ENCODE data around the gene OR9Q1. TPM values are rescaled to one million over a fixed set of nuclear protein-coding genes. Genes with fewer than 3 reads are reported as not detected.
"Not testable (repeated sequence)": the region's sequence is repeated elsewhere in the genome, so short reads cannot be mapped to it uniquely, and the experiment has no call there.

Gene OR9Q1
- total RNA-seq, 1 donor, result under 0.01 TPM

DNA sequence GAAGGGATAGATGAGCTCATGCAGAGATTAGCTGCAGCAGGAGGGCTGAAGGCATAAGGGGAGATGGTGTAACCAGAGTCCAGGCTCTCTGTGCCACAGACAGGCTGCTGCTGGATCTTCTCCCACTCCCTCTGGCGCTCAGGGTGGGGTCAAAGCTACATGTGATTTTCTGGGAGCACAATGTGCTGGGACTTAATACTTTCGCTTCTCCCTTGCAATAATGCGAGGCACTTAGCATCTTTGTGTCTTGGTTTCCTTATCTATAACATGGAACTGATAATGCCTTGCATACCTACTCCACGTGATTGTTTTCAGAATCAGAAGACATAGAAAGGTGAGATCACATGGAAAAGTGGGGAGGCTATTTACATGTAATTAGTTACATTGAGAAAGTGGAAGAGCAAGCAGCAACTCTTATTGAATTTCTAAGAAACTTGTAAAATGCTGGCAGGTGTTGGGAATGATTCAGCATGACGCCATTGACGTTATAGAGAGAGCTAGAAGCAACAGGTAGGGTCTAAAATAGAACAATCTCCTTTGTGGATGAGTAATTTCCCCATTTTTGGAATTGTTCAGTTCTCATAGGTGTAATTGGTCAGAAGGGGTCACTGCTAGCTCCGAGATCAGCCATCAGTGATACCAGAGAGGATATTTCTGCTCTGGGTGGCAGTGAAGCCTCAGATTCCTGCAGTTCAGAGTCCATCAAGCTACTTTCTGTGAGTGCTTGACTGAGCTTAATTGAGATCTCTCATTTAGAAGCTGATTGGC lies 109.8 kb downstream of the OR9Q1 start:
- DNase-seq (ENCODE audit: low read depth in 2 of 3, low spot score in 2 of 3), result no peak

DNA sequence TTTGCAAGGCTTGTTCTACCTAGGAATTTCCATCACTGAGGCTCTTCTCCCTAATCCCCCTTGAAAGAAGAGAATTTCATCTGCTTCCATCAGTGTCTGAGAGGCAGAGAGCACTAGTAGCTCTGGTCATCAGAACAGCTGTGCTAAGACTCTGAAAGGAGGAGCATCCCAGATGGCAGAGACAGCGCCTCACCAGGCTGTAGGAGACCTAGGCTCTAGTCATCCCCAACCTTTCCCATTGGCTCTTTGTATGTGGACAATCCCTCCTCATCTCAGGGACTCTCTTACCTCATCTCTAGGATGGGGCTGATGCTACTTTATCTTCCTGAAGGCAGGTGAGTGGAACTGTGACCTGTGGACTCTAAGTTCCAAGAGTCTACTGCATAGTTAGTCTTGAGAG lies 110.5 kb downstream of the OR9Q1 start:
- DNase-seq (ENCODE audit: low read depth in 2 of 3, low spot score in 2 of 3), result no peak

DNA sequence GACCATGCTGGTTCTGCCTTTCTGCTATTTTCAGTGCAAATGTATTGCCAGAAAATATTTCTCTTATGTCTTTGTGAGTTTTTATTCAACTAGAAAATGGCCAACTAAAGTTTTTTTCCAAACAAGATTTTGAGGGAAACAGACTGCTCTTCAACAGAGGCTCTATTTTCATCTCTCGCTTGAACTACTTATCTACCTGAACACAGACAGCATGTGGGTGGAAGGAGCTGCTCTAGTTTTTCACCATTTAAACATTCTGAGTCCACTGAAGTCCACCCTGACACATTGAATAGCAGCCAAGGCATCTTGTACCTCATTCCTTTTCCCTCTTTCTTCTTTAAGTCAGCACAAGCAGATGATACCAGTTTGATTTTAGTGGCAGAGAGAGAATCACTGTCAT lies 111.5 kb downstream of the OR9Q1 start:
- no peak for DNase-seq (ENCODE audit: low read depth in 2 of 3, low spot score in 2 of 3)

DNA sequence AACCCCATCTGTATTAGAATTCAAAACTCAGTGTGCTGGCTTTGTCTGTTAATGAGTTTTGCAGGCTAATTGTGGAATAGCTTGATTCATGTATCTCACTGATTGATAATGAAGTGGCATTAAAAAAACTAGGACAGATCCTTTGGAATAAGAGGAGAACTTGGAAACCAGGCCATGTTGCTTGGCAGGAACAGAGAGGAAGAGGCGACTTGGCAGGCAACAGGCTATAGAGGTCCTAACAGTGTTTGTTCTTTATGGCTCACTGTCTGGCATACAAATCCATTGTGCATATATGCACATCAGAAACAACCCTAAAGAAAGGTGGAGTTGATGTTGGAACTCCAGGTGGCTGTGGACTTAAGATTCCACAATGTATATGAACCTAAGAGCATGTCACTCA lies 119.1 kb downstream of the OR9Q1 start:
- no peak for DNase-seq (ENCODE audit: low read depth in 2 of 3, low spot score in 2 of 3)

DNA sequence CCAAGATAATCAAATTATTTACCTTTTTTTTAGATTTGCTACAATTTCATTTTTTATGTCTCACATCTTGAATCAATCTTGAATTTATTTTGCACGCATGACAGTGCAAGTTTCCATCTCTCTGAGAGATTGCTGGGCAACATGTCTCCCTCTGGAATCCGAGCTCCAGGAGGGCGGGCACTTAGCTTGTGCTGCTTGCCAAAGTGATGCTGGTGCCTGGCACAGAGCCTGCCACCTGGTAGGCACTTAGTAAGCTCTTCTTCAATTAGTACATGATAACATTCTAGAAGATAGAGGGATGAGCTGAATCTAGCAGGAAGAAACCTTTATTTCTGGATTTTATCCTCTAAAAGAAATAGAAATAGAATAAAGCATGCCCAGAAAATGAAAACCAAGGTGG lies 129.1 kb downstream of the OR9Q1 start:
- DNase-seq (ENCODE audit: low read depth in 2 of 3, low spot score in 2 of 3), result no peak

DNA sequence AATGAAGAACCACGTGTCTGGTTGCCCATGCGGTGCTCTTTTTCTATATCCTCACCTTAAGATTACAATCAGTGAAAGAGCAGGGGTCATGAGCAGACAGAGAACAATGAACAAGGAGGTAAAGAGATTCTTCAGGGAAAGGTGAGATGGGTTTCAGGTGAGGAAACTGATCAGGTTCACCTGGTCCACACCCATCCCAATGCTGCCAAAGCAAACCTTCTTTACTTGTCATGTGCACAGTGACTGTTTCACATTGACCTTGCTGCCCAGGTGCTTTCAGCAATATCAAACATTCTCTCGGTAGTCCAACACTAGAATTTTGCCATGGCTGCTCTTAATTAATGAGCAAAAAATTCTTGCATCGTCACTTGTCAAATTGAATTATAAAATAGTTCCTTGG lies 140.7 kb downstream of the OR9Q1 start:
- no peak for DNase-seq (ENCODE audit: low read depth in 2 of 3, low spot score in 2 of 3)

DNA sequence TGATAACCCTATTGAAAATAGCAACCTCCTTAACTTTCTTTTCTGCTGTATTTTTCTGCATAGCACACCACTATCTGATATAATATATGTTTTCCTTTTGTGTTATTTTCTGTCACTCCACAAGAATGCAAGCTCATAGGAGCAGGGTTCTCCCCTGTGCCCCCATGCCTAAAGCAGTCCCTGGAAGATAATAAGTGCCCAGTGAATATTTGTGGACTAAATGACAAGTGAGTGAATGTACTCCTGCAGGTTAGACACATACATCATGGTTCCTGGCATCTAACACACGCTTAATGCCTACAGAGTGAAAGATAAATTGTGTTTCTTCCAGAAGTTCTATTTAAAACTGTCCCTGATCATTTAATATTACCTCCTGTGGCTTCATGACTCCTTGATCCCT lies 141.3 kb downstream of the OR9Q1 start:
- no peak for DNase-seq (ENCODE audit: low read depth in 2 of 3, low spot score in 2 of 3)

DNA sequence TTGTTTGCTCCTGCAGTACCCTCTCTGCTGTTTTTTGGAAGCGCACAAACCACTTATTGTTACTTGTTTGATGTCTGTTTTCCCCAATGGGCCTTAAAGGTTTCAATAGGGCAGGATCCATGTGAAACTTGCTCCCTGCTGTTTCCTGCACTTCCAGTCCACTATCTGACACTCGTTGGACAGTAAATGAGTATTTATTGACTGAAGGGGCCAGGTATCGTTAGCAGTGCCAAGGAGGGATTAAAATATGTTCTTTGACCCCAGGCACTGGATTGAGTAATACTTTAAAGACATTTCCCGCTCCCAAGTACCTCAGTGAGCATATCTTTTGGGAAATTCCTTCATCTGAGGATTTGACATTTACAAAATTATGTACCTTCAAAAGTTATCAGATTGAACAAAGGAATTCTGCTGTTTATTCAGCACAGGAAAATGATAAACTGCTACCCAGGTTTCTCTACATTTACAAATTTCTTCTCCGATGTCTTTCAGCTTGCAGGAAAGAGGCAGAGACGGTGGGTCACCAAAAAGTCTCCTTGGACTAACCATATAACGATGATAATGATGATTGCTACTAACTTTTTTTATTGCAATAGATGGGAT lies 141.9 kb downstream of the OR9Q1 start:
- no peak for DNase-seq (ENCODE audit: low read depth in 2 of 3, low spot score in 2 of 3)

DNA sequence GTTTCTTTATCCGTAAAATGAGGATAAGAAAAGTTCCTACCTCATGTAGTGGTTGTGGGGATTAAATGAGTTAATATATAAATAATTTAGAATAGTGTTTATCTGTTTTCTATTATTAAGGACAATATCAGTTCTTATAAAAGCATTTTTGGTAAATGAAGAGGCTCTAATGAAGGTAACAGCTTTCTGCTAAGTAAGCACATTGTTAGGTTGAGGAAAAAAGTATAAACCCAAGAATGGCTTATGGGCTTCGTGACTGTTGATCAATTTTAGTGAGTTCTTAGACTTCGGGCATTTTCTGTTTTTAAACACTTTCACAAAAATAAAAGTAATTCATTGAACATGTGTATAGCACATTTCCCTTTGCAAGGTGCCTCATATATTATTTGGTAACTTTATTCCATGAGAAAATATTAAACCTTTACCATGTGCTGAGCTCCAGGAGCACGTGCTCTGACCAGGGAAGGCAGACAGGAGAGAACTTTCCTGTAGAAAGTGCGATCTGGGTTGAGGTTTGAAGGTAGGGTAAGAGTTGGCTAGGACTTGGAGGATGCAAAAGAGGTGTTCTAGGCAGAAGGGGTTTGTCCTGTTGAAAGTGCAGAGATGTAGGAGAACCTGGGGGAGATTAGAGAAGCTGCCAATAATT lies 153.9 kb downstream of the OR9Q1 start:
- no peak for DNase-seq (ENCODE audit: low read depth in 2 of 3, low spot score in 2 of 3)

DNA sequence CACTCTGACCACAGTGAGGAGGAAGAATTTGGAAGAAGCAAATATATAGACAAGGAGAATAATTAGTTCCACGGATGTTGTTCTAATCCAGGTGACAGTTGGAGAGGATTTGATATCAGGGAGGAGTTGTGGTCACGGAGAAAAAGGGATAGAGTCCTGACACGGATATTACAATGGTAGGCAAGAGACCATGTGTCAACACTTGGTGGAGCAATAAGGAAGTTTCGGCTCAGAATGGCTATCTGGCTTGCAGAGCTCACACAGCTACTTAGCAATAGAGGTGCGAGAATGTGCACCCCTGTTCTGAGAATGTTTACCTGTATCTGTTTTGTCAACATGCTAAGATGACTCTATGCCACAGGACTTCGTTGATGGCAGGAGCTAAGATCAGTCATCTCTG lies 154.8 kb downstream of the OR9Q1 start:
- no peak for DNase-seq (ENCODE audit: low read depth in 2 of 3, low spot score in 2 of 3)

DNA sequence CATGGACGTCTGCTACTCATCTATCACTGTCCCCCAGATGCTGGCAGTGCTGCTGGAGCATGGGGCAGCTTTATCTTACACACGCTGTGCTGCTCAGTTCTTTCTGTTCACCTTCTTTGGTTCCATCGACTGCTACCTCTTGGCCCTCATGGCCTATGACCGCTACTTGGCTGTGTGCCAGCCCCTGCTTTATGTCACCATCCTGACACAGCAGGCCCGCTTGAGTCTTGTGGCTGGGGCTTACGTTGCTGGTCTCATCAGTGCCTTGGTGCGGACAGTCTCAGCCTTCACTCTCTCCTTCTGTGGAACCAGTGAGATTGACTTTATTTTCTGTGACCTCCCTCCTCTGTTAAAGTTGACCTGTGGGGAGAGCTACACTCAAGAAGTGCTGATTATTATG lies 156.0 kb downstream of the OR9Q1 start:
- DNase-seq (ENCODE audit: low read depth in 2 of 3, low spot score in 2 of 3), result no peak

DNA sequence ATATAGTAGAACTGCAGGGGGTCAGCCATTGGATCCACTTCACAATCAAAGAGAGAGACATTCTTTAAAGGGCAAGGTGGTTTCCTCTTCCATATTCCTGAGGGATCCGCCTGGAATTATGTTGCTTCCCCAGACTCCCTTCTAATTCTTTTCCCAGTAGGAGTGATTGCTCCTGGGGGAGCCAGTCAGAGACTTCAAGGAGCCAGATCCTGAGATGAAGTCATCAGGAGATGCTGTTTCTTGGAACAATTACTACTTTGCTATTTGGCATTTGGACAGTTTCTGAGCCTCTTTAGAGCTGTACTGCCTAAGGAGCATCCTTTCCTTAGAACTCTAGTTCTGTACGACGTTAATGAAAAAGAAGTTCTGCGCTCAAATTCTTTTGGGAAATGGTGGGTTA lies 163.3 kb downstream of the OR9Q1 start:
- no peak for DNase-seq (ENCODE audit: low read depth in 2 of 3, low spot score in 2 of 3)

DNA sequence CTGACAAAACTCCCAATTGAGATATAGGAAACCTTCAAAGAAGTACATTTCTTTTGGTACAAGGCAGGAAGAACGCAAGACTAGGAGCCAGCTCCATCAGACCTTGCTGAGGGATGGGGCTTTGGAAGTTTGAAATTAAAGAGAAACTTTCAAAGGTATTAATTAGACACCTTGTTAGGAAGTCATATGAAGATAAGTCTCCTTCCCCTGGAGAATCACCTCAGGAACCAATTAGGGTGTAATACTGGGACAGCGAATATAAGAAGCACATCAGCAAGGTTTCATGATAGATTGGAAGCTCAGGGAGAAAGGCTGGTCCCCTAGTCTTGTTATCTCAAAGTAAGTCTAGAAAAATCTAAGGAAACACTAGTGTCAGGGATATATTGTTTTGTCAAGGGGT lies 165.1 kb downstream of the OR9Q1 start, which contains the start of gene OR9Q2:
TSS of gene OR9Q2 (plus strand) at position 301 of the 400 bp plus-strand sequence. CDS start 1,421 bp downstream, outside the sequence.
- no peak for DNase-seq (ENCODE audit: low read depth in 2 of 3, low spot score in 2 of 3)

DNA sequence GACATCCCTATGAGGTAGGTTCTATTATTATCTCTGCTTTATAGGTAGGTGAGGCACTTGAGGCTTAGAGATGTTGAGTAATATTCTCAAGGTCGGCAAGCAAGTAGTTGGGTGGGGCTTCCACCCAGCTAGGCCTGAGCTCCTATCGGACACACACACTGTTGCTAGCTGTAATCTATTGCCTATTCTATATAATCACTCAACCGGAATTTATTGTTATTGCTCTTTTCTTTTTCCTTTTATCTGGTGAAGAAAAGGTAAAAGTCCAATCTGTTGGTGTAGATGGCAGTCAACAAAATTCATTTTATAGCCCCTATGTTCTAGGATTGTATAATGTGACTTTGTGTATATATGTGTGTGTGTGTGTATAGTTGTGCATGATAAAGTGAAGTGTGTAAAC lies 168.5 kb downstream of the OR9Q1 start:
- DNase-seq (ENCODE audit: low read depth in 2 of 3, low spot score in 2 of 3), result no peak

DNA sequence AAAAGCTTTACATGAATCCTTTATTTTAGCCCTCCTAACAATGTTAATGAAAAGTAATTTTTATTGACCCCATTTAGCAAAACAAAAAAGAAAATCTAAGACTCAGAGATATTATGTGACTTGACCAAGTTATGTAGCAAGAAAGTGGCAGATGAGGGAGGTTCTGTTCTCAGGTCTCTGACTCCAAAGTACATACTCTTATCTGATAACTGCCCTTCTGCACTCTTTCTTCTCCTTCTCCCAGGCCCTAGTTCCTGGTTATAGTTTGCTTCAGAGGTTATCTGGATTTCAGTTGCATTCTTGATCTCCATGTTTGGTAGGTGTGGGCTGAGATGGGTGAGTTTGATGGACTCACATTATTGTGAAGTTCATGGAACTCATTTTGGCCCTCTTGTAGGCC lies 169.7 kb downstream of the OR9Q1 start:
- DNase-seq (ENCODE audit: low read depth in 2 of 3, low spot score in 2 of 3), result no peak

DNA sequence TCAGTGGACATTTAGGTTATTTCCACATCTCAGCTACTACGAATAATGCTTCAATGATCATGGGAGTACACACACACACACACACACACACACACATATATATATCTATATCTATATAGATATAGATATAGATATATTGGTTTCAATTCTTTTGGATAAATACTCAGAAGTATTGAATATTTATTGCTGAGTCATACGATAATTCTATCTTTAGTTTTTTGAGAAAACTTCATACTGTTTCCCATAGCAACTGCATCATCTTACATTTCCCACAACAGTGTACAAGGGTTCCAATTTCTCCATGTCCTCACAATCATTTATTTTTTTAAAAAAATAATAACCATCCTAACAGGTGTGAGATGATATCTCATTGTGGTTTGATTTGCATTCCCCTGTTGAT lies 172.3 kb downstream of the OR9Q1 start:
- DNase-seq (ENCODE audit: low read depth in 2 of 3, low spot score in 2 of 3), result no peak

DNA sequence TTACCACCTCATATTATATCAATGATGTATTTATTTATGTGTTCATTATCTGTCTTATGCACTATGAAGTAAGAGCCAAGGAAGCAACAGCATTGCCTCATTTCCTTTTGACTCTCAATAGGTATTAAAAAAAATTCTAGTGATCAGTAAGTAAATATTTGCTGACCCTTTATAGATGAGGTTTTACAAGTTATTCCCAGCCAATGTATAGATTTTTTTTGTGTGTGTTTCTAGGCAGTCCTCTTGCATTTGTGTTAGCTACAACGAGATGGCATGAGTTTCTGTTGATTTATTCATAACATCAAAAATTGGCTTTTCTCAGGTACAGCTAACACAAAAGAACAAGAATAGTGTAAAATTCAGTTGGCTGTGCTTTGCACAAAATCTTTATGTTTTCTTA lies 175.6 kb downstream of the OR9Q1 start:
- no peak for DNase-seq (ENCODE audit: low read depth in 2 of 3, low spot score in 2 of 3)

DNA sequence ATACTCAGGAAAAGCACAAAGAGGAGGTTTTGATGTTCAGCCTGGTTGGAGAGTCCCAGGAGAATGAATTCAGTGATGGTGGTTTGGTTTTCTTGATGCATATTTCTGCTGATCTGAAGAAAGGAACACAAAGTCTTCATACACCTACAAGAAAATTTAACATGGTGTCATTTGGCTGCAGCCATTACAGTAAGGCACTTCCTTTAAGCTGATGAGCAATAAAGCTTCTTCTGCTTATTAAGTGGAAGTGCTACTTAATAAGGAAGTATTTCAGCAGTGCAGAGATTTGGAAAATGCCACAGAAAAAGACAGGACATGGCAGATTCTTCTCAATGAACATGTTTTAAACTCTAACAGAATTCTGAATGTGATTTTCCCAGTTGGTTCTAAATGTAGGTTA lies 180.4 kb downstream of the OR9Q1 start, which contains the start of gene OR1S2:
TSS of gene OR1S2 (minus strand) at position 101 of the 400 bp plus-strand sequence. CDS start at position 101, 0 bp downstream.
- DNase-seq (ENCODE audit: low read depth in 2 of 3, low spot score in 2 of 3), result no peak

DNA sequence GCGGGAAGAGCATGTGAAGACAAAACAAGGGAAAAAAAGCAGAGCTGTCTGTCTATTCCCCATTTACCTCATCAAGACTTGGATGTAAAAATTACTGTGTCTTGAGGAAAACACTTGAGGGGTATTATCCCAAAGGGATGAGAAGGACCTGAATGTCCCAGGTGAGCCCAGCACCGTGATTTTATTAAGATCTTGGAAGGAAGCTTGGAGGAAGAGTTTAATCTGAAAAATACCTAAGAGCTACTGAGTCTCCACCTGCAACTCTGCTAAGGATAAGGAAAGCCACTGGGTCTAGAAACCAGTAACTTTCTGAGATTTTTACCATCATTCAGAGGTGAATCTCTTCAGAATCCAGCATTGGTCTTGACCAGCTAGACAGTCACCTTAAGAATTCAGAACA lies 188.7 kb downstream of the OR9Q1 start, which contains the start of gene OR1S1:
TSS of gene OR1S1 (plus strand) at position 301 of the 400 bp plus-strand sequence.
- DNase-seq (ENCODE audit: low read depth in 2 of 3, low spot score in 2 of 3), result not testable (repeated sequence)

DNA sequence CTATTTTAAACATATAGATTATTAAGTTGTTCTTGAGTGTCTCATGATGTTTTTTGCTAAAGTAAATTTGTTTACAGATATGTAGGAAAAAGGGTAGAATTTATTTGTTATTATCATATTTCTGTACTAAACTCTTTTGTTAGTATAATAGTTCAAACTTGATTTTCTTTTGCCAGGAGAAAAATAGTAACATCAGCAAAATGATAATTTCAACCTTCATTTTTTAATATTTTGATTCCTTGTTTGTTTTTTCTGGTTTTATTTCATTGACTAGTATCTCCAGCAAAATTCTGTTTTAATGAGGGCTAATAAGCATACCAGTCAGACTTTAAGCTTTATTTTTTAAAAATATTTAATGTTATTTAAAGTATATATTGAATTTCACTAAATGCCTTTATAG lies 192.8 kb downstream of the OR9Q1 start:
- DNase-seq (ENCODE audit: low read depth in 2 of 3, low spot score in 2 of 3), result no peak

DNA sequence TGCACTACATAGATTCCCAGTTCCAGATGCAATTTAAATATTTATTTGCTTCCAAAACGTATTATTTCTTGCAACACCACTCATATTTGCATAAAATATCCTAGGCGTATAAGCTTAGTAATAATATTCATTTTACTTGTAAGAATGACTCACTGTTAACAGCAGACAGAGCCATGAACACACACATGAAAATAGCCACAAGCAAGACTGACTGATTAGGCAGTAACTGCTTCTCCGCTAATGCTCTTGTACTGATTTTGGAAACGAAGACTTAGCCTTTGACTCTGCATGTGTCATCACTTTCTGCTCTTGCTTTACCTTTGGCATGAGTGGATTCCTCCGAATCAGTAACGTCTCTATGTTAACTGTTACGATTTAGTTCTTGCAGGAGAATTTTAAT lies 199.0 kb downstream of the OR9Q1 start:
- no peak for DNase-seq (ENCODE audit: low read depth in 2 of 3, low spot score in 2 of 3)
